GM12873 (cell line): ENCODE measurements around the gene ATP2B3.

Experiments
- CTCF ChIP-seq: IDR thresholded peaks from 2 replicates; pipeline ENCODE4 v1.5.1; 2012; ENCODE audit warnings: low read depth, mild to moderate bottlenecking, moderate library complexity, low read length, control low read depth; ENCODE audit not compliant: insufficient read depth; ENCODE audit errors: missing control alignments

ATP2B3 gene

GRCh38 chrX:153517946-153518834 is 748 bp downstream of the ATP2B3 start:
- no peak for TF ChIP-seq CTCF

- TF ChIP-seq CTCF, result no peak
These were observed 2.3 kb downstream of the ATP2B3 start for GRCh38 chrX:153519569-153520286.

GRCh38 chrX:153520287-153520917 is 3.0 kb downstream of the ATP2B3 start:
- no peak for TF ChIP-seq CTCF

- TF ChIP-seq CTCF, result no peak
These were observed 3.6 kb downstream of the ATP2B3 start for GRCh38 chrX:153521034-153521433.

GRCh38 chrX:153522259-153522658 is 4.8 kb downstream of the ATP2B3 start:
- no peak for TF ChIP-seq CTCF

- no peak for TF ChIP-seq CTCF
These were observed 5.8 kb downstream of the ATP2B3 start for GRCh38 chrX:153523269-153523668.

- no peak for TF ChIP-seq CTCF
These were observed 6.8 kb downstream of the ATP2B3 start for GRCh38 chrX:153524234-153524633.
